Small intestine (tissue), 16 donors: ENCODE measurements around the gene MMP7. TPM values are rescaled to one million over a fixed set of nuclear protein-coding genes. Genes with fewer than 3 reads are reported as not detected.
A peak's percentile ranks its signal among the peaks of the same experiment; 100 is the strongest.

Experiments
- DNase-seq, 2 donors: peaks; one replicate each; pipeline versions ENCODE4 v3.0.0 to v3.0.0-alpha.2; 2013
- FAIRE-seq: peaks from 2 replicates; lab custom pipeline; 2012; peaks lifted over from hg19 to GRCh38; lab: Jason Lieb, UNC
- H3K27ac ChIP-seq, 3 donors: one replicate each; pipeline ENCODE4 v1.5.1; 2013; ENCODE audit warnings: low read length in 2 of 3, mild to moderate bottlenecking in 2 of 3, control low read depth in 1 of 3, inconsistent platforms in 1 of 3, low read depth in 1 of 3, moderate library complexity in 1 of 3
- H3K27me3 ChIP-seq, 3 donors: one replicate each; pipeline ENCODE4 v1.6.1; 2013; ENCODE audit warnings: low read length in 3 of 3, inconsistent platforms in 1 of 3; ENCODE audit not compliant: control insufficient read depth in 3 of 3, insufficient read depth in 3 of 3
- H3K36me3 ChIP-seq, 3 donors: one replicate each; pipeline ENCODE4 v1.6.1; 2013; ENCODE audit warnings: low read length in 3 of 3, inconsistent platforms in 1 of 3, low read depth in 1 of 3, mild to moderate bottlenecking in 1 of 3, moderate library complexity in 1 of 3; ENCODE audit not compliant: control insufficient read depth in 3 of 3, insufficient read depth in 2 of 3
- H3K4me1 ChIP-seq, 3 donors: one replicate each; pipeline ENCODE4 v1.6.1; 2013; ENCODE audit warnings: low read length in 2 of 3, inconsistent platforms in 1 of 3, low read depth in 1 of 3, mild to moderate bottlenecking in 1 of 3, moderate library complexity in 1 of 3; ENCODE audit not compliant: control insufficient read depth in 3 of 3, insufficient read depth in 2 of 3
- H3K4me3 ChIP-seq, 3 donors: one replicate each; pipeline ENCODE4 v1.5.1; 2013; ENCODE audit warnings: low read length in 3 of 3, control low read depth in 1 of 3, inconsistent platforms in 1 of 3, low read depth in 1 of 3, mild to moderate bottlenecking in 1 of 3, moderate library complexity in 1 of 3
- H3K9me3 ChIP-seq, 2 donors: one replicate each; pipeline ENCODE4 v1.6.1; 2013; ENCODE audit warnings: low read depth in 1 of 2, low read length in 1 of 2; ENCODE audit not compliant: control insufficient read depth in 2 of 2, insufficient read depth in 1 of 2
- WGBS, 3 donors: extraction: QIAGEN DNeasy Blood & Tissue Kit; methylation state at CpG; one replicate each; pipeline ENCODE4 v1.1.7; 2013; 5-methylcytosine and 5-hydroxymethylcytosine counted together
- long read RNA-seq, 10 donors: transcript quantifications; one replicate each; lab custom pipeline, GENCODE V29; 2026
- polyA plus RNA-seq, 4 donors: library from polyadenylated mRNA; stranded (reverse) in 3 of 4; unstranded in 1 of 4; fragments of 200-250 nt in 3 of 4; fragments of 120-200 nt in 1 of 4; gene quantifications; one replicate each; pipeline versions ENCODE4 v1.2.1 to v1.2.3, GENCODE V29; 2013
- donor health status: healthy with polysubstance abuse.
- donor health status: control.
- donor health status: control.
- donor health status: Bipolar disorder and iron deficiency.
- donor health status: healthy.

Gene MMP7, protein sequence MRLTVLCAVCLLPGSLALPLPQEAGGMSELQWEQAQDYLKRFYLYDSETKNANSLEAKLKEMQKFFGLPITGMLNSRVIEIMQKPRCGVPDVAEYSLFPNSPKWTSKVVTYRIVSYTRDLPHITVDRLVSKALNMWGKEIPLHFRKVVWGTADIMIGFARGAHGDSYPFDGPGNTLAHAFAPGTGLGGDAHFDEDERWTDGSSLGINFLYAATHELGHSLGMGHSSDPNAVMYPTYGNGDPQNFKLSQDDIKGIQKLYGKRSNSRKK
- under 1 TPM in 1 of 4 donors, not detected in 3; 0.36 TPM for polyA plus RNA-seq
- long read RNA-seq, donor 1: 0 reads
- long read RNA-seq, donor 2: 0 reads
- long read RNA-seq, donor 3: 0 reads
- long read RNA-seq, donor 4: 0 reads
- long read RNA-seq, donor 5: 0 reads
- long read RNA-seq, donor 6: 0 reads
- long read RNA-seq, donor 7: 0 reads
- long read RNA-seq, donor 8: 0 reads
- long read RNA-seq, donor 9: 0 reads
- long read RNA-seq, donor 10: 0 reads

DNA sequence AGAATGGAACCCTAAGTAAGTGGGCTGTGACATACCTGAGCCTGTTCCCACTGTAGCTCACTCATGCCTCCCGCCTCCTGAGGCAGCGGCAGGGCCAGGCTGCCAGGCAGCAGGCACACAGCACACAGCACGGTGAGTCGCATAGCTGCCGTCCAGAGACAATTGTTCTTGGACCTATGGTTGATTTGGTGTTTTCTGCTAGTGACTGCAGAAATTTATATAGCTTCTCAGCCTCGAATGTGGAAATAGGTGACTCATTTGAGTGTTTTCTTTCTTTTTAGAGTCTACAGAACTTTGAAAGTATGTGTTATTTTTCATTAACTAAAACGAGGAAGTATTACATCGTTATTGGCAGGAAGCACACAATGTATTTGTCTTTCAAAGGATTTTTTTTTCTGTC lies at the start of gene MMP7:
Gene MMP7 (minus strand): TSS at position 190 of the 400 bp plus-strand sequence. CDS start 47 bp downstream, at position 143.
- no peak within 1 kb of the TSS for H3K27ac ChIP-seq
- no peaks in the 10 kb centered on the region for H3K9me3 ChIP-seq
- 43 to 58% (median 58%) methylated on average over 8 of the region's 8 CpGs for WGBS, 3 donors
- H3K4me3 ChIP-seq: no peak within 1 kb of the TSS
- no peaks in the 10 kb centered on the region for H3K27me3 ChIP-seq
- H3K4me1 ChIP-seq: no peaks in the 10 kb centered on the region
- H3K36me3 ChIP-seq: no peaks in the 10 kb centered on the region
- FAIRE-seq (no peak), DNase-seq (peak in 1 of 2 donors; percentile 5)

DNA sequence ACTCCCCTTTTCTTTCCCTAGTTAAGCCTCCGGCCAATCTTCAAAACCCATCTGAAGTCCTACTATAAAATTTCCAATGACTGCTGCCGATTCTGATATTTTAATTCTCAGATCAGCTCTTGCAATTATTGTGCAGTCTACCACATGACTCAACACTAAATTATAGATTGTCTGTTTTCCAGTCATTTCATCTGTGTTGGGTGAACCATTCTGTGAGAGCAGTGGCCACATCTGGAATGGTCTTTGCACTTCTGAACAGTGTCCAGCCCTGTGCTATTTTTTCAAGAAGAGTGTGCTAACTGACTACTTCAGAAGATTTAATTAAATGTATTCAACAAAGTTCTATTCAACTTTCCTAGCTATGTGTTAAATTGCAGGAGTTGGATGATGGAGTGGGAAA lies 47.2 kb upstream of the MMP7 start:
- Histone ChIP-seq H3K27me3 (no peaks in the 10 kb centered on the region), H3K36me3 (no peaks in the 10 kb centered on the region), H3K4me1 (no peaks in the 10 kb centered on the region), H3K9me3 (no peaks in the 10 kb centered on the region), H3K27ac (no peak overlapping the region), H3K4me3 (no peak overlapping the region)
- FAIRE-seq: no peak
- WGBS, 3 donors: 61 to 80% (median 76%) methylated on average over 2 of the region's 2 CpGs
- no peak for DNase-seq

- FAIRE-seq: no peak
- H3K27me3 ChIP-seq: no peaks in the 10 kb centered on the region
Measured at GRCh38 chr11:102577182-102577581, 46.6 kb upstream of the MMP7 start.

GRCh38 chr11:102576350-102576749 lies 45.8 kb upstream of the MMP7 start:
- DNase-seq: no peak

More at GRCh38 chr11:102577182-102577581, 46.6 kb upstream of the MMP7 start:
- no peaks in the 10 kb centered on the region for H3K4me1 ChIP-seq
- no peaks in the 10 kb centered on the region for H3K36me3 ChIP-seq
- no peak overlapping the region for H3K4me3 ChIP-seq
- no peaks in the 10 kb centered on the region for H3K9me3 ChIP-seq
- no peak for DNase-seq
- no peak overlapping the region for H3K27ac ChIP-seq

GRCh38 chr11:102575012-102575411 lies 44.5 kb upstream of the MMP7 start:
- no peaks in the 10 kb centered on the region for H3K4me1 ChIP-seq
- 94 to 96% (median 95%) methylated on average over 2 of the region's 2 CpGs for WGBS, 3 donors
- no peak for DNase-seq
- no peak overlapping the region for H3K27ac ChIP-seq
- no peaks in the 10 kb centered on the region for H3K36me3 ChIP-seq
- peaks cover 0 to 2% (median 0%) of the 10 kb centered on the region in 3 donors for H3K27me3 ChIP-seq
- FAIRE-seq: no peak
- H3K4me3 ChIP-seq: no peak overlapping the region
- no peaks in the 10 kb centered on the region for H3K9me3 ChIP-seq

More at GRCh38 chr11:102576350-102576749, 45.8 kb upstream of the MMP7 start:
- FAIRE-seq: no peak
- Histone ChIP-seq H3K4me1 (no peaks in the 10 kb centered on the region), H3K27me3 (no peaks in the 10 kb centered on the region), H3K9me3 (no peaks in the 10 kb centered on the region), H3K36me3 (no peaks in the 10 kb centered on the region), H3K4me3 (no peak overlapping the region), H3K27ac (no peak overlapping the region)
- 57 to 62% (median 58%) methylated on average over 3 of the region's 3 CpGs for WGBS, 3 donors

- FAIRE-seq: no peak
- DNase-seq: peak in 1 of 2 donors; percentile 47
- Histone ChIP-seq H3K4me1 (no peaks in the 10 kb centered on the region), H3K27ac (no peak overlapping the region), H3K9me3 (peaks cover 0 to 2% of the 10 kb centered on the region in 2 donors), H3K4me3 (no peak overlapping the region), H3K36me3 (no peaks in the 10 kb centered on the region), H3K27me3 (peaks cover 0 to 2% (median 0%) of the 10 kb centered on the region in 3 donors)
- 44 to 54% (median 51%) methylated on average over 2 of the region's 2 CpGs for whole genome bisulfite sequencing, 3 donors
Measured at GRCh38 chr11:102573851-102574250, 43.3 kb upstream of the MMP7 start.

- no peak for FAIRE-seq
- H3K9me3 ChIP-seq: peaks cover 0 to 9% of the 10 kb centered on the region in 2 donors
Measured at GRCh38 chr11:102572554-102573220, 42.1 kb upstream of the MMP7 start.

DNA sequence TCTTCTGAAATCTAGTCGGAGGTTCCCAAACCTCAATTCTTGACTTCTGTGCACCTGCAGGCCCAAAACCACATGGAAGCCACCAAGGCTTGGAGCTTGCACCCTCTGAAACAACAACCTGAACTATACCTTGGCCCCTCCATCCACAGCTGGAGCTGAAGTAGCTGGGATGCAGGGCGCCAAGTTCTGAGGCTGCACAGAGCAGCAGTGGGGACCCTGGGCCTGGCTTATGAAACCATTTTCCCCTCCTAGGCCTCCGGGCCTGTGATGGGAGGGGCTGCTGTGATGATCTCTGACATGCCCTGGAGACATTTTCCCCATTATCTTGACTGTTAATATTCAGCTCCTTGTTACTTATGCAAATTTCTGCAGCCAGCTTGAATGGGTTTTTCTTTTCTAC lies 38.3 kb upstream of the MMP7 start:
- no peak for DNase-seq
- H3K9me3 ChIP-seq: peaks cover 0 to 17% of the 10 kb centered on the region in 2 donors
- H3K4me1 ChIP-seq: peaks cover 0 to under 1% (median 0%) of the 10 kb centered on the region in 3 donors
- H3K27ac ChIP-seq: no peak overlapping the region
- 65 to 80% (median 65%) methylated on average over 3 of the region's 3 CpGs for WGBS, 3 donors
- FAIRE-seq: no peak
- H3K36me3 ChIP-seq: no peaks in the 10 kb centered on the region
- no peak overlapping the region for H3K4me3 ChIP-seq
- H3K27me3 ChIP-seq: peaks cover 0 to 2% (median 0%) of the 10 kb centered on the region in 3 donors

More at GRCh38 chr11:102572554-102573220, 42.1 kb upstream of the MMP7 start:
- Histone ChIP-seq H3K36me3 (no peaks in the 10 kb centered on the region), H3K4me1 (no peaks in the 10 kb centered on the region), H3K27me3 (peaks cover 0 to 2% (median 0%) of the 10 kb centered on the region in 3 donors), H3K27ac (no peak overlapping the region), H3K4me3 (no peak overlapping the region)
- WGBS, 3 donors: 80 to 93% (median 85%) methylated on average over 2 of the region's 2 CpGs
- DNase-seq: no peak
